Prostate gland (tissue), 2 donors: Measurements from ENCODE around the gene LST1.

Source experiments
- CTCF ChIP-seq, 4 experiments: fragments of 200-600 bp in 2 of 4; fragments of 450-650 bp in 2 of 4; sonication (generic) in 2 of 4; IDR thresholded peaks; 1 replicate in 3 of 4; 2 replicates in 1 of 4; pipeline ENCODE4 v1.5.1; 2016 to 2019; ENCODE audit warnings: antibody characterized with exemption in 4 of 4, mild to moderate bottlenecking in 2 of 4, moderate library complexity in 2 of 4
- POLR2AphosphoS5 ChIP-seq: sonication (generic); formaldehyde crosslinking; IDR thresholded peaks from one replicate; pipeline ENCODE4 v1.6.1; 2017; ENCODE audit warnings: antibody characterized with exemption

- TF ChIP-seq CTCF (IDR thresholded peaks at IDR 0.05) (no peak), POLR2AphosphoS5 (peak; percentile 84)
Observed at GRCh38 chr6:31622684-31623091, 36.6 kb downstream of the LST1 start.
